ENCODE results near the gene PBX4. TPM values are rescaled to one million over a fixed set of nuclear protein-coding genes. Genes with fewer than 3 reads are reported as not detected.

Gene PBX4
- total and polyA plus RNA-seq, 2 donors (not counting 3 experiments of a cell fraction or from before 2014, with no cell fraction given), result not detected

DNA sequence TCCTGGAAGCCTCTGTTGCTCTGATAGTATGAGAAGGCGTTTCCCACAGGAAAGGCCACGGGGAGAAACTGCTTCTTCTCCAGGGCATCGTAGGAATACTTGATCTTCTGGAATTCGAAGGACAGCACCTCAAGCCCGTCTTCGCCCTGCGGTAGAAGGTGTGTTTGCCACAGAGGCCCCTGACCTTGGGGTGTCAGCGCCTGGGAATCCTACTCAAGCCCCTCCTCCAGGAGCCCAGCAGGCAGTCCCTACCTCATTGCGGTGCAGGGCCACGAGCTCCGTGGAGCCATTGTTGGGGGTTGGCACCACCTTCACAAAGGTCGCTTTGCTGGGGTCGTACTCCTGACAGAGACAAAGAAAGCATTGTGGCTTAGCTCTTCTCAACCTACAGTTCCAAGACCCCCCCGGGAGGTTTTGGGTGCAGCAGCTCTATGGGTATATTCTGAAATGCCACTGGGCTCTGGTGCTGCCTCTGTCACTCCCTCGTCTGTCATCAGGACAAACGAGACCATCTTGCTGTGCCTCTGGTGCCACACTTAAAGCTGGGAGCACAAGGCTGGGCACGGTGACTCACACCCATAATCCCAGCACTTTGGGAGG is 41.3 kb upstream of the PBX4 start:
- Histone ChIP-seq H2AFZ (ENCODE audit: low read depth, low read length) (no peak overlapping the region), H3K9me1 (replicated peaks; ENCODE audit: control insufficient read depth, extremely low read depth, insufficient read depth, low read length) (no peaks in the 10 kb centered on the region), H3K4me1 (ENCODE audit: control insufficient read depth, extremely low read depth, insufficient read depth, low read length) (peaks cover 3% of the 10 kb centered on the region), H4K20me1 (replicated peaks; ENCODE audit: control insufficient read depth, extremely low read depth, insufficient read depth, low read length) (no peaks in the 10 kb centered on the region), H3K4me2 (ENCODE audit: insufficient read depth, low read length) (no peak overlapping the region), H3K9me3 (replicated peaks; ENCODE audit: control insufficient read depth, insufficient read depth, low read length) (no peaks in the 10 kb centered on the region), H3K9ac (replicated peaks; ENCODE audit: extremely low read depth, insufficient read depth, low read length) (no peak overlapping the region), H3K27me3 (ENCODE audit: control insufficient read depth in 2 of 2, insufficient read depth in 2 of 2, low read length in 2 of 2) (no peaks in the 10 kb centered on the region), H3K79me2 (ENCODE audit: control insufficient read depth, insufficient read depth, low read length) (peaks cover 22% of the 10 kb centered on the region), H3K27ac (ENCODE audit: insufficient read depth, low read depth, low read length) (no peak overlapping the region), H3K4me3 (replicated peaks in 1 of 3; ENCODE audit: insufficient read depth in 1 of 3, low read depth in 1 of 3, low read length in 3 of 3) (no peak overlapping the region), H3K36me3 (ENCODE audit: control insufficient read depth in 2 of 2, extremely low read depth in 1 of 2, insufficient read depth in 2 of 2, low read length in 2 of 2) (peaks cover 14 to 40% of the 10 kb centered on the region in 2 experiments)
- ChIA-PET POLR2A (no interaction called here), CTCF (no interaction called here)
- DNase-seq (ENCODE audit: low read depth, low spot score) (no peak), FAIRE-seq (no peak)
- intact Hi-C loops (cut with micrococcal nuclease), result loop anchor here (10.0 kb wide), 1 partner anchor 245 kb away; the partner anchor contains the start of gene ZNF93
- dilution Hi-C loops (cut with MboI; ENCODE audit: extremely low pct_ligation_motif_present, low sequenced_read_pairs), result no loop called here
- no TSS peak for BruUV-seq (replicated peaks)
- TF ChIP-seq GATA2 (IDR thresholded peaks at IDR 0.05; ENCODE audit: insufficient read depth, insufficient read length, low read depth, low read length), result no peak
- TF ChIP-seq, protein P1, sequence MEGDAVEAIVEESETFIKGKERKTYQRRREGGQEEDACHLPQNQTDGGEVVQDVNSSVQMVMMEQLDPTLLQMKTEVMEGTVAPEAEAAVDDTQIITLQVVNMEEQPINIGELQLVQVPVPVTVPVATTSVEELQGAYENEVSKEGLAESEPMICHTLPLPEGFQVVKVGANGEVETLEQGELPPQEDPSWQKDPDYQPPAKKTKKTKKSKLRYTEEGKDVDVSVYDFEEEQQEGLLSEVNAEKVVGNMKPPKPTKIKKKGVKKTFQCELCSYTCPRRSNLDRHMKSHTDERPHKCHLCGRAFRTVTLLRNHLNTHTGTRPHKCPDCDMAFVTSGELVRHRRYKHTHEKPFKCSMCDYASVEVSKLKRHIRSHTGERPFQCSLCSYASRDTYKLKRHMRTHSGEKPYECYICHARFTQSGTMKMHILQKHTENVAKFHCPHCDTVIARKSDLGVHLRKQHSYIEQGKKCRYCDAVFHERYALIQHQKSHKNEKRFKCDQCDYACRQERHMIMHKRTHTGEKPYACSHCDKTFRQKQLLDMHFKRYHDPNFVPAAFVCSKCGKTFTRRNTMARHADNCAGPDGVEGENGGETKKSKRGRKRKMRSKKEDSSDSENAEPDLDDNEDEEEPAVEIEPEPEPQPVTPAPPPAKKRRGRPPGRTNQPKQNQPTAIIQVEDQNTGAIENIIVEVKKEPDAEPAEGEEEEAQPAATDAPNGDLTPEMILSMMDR (IDR thresholded peaks at IDR 0.05; ENCODE audit: extremely low read depth in 1 of 2, insufficient read depth in 1 of 2, low read depth in 1 of 2, low read length in 2 of 2), result no peak
- no peak for TF ChIP-seq JUN (IDR thresholded peaks at IDR 0.05; ENCODE audit: borderline replicate concordance, insufficient read depth, insufficient read length, low read depth)
- TF ChIP-seq MYC (IDR thresholded peaks at IDR 0.05; ENCODE audit: low read depth, low read length), result no peak
- TF ChIP-seq FOS (IDR thresholded peaks at IDR 0.05; ENCODE audit: borderline replicate concordance, insufficient read depth, low read length), result no peak
- TF ChIP-seq, protein P2, sequence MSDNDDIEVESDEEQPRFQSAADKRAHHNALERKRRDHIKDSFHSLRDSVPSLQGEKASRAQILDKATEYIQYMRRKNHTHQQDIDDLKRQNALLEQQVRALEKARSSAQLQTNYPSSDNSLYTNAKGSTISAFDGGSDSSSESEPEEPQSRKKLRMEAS (IDR thresholded peaks at IDR 0.05; ENCODE audit: insufficient read depth, insufficient read length), result no peak
- no peak for TF ChIP-seq EZH2 (IDR thresholded peaks at IDR 0.05; ENCODE audit: borderline replicate concordance, low read depth, low read length, severe bottlenecking)
- no peak for TF ChIP-seq POLR2AphosphoS5 (IDR thresholded peaks at IDR 0.05; ENCODE audit: insufficient read depth, low read depth, low read length)
- no peak for TF ChIP-seq POLR2A (IDR thresholded peaks at IDR 0.05; ENCODE audit: low read depth, low read length)
